Inferior parietal cortex (tissue), 1 donor: ENCODE measurements around the gene TUBB1.
"Not testable (repeated sequence)": the region's sequence is repeated elsewhere in the genome, so short reads cannot be mapped to it uniquely, and the experiment has no call there.

Source experiments
- DNase-seq: peaks from one replicate; pipeline ENCODE4 v3.0.0-alpha.2; 2016; ENCODE audit errors: extremely low spot score

The TUBB1 gene

DNA sequence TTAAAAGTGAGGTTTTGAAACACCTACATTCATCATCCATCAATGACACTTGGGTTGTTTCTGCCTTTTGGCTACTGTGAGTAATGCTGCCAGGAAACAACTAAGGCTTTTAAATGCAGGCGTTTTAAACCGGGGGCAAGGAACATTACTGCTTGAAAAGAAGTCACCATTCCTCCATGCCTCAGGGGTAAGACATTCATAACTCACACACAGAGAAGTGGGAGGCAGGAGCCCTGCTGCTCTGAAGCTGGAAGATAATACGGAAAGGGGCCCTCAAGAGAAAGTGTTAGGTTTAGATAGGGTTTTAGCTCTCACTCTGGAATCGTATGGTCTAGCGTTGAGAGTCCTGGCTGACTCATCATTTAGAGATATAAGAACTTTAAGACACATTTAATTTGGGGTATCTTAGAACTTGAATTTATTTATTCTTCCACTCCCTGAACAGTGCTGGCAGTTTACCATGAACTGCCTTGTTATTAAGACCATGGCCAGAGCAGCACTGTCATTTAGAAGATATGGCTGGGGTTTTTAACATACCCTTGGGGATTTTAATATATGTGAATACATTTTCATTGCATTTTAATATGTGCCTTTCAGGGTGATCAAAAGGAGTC, 1.8 kb downstream of the TUBB1 start:
- no peak for DNase-seq

DNA sequence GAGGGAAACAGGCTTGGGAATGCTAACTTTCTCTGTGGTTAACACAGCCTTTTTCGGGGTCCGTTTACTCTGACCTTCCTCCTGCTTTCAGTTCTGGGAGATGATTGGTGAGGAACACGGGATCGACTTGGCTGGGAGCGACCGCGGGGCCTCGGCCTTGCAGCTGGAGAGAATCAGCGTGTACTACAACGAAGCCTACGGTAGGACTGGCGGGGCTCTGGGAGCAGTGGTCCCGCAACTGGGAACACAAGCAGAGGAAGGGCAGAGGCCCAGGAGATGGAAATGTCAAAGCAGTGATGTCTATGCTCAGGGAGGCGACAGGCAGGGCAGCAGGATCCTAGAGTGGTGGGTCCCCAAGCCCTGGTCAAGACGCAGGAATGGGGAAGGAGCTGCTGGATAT, 3.5 kb downstream of the TUBB1 start:
- DNase-seq, result no peak

DNA sequence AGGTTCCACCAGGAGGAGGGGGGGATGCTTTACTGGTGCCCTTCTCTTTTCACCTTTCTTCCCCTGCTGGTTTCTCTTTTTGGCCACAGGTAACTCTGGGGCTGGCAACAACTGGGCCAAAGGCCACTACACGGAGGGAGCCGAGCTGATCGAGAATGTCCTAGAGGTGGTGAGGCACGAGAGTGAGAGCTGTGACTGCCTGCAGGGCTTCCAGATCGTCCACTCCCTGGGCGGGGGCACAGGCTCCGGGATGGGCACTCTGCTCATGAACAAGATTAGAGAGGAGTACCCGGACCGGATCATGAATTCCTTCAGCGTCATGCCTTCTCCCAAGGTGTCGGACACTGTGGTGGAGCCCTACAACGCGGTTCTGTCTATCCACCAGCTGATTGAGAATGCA, 4.4 kb downstream of the TUBB1 start:
- DNase-seq, result no peak

DNA sequence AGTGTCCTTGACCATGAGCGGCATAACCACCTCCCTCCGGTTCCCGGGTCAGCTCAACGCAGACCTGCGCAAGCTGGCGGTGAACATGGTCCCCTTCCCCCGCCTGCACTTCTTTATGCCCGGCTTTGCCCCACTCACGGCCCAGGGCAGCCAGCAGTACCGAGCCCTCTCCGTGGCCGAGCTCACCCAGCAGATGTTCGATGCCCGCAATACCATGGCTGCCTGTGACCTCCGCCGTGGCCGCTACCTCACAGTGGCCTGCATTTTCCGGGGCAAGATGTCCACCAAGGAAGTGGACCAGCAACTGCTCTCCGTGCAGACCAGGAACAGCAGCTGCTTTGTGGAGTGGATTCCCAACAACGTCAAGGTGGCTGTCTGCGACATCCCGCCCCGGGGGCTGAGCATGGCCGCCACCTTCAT, 4.9 kb downstream of the TUBB1 start:
- DNase-seq, result no peak

DNA sequence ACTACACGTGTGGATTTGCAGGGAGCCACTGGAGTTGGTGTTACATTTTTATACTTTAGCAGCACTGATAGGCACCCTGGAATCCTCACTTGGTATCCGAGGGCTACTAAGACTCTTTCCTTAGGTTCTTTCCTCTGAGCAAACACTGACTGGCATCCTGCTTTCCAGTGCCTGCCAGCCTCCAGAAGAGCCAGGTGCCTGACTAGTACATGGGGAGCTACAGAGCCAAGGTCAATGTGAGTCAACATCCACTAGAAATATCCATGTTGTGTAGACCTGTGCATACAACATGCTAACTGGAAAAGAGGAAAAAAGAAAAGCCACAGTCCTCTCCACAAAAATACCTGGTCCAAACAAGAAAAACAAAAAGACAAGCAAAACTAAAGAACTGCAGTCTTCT, 5.9 kb downstream of the TUBB1 start:
- DNase-seq, result no peak

DNA sequence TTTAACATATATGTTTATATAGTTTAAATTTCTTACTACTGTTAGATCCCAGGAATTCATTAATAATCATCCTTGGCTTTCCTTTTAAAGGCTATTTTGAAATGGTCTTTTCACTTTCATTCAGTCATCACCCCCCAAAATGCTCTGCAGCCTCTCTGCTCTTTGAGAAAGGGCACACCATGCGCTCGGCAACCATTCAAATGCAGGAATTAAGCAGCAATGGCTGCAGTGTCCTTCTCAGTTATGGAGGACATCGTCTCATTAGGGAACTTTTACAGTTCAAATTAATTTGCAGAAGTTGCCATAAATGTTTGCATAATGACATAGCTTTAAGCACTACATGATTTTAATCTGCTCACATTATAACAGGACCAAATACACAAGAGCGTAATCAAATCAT, 6.3 kb downstream of the TUBB1 start:
- DNase-seq, result no peak

DNA sequence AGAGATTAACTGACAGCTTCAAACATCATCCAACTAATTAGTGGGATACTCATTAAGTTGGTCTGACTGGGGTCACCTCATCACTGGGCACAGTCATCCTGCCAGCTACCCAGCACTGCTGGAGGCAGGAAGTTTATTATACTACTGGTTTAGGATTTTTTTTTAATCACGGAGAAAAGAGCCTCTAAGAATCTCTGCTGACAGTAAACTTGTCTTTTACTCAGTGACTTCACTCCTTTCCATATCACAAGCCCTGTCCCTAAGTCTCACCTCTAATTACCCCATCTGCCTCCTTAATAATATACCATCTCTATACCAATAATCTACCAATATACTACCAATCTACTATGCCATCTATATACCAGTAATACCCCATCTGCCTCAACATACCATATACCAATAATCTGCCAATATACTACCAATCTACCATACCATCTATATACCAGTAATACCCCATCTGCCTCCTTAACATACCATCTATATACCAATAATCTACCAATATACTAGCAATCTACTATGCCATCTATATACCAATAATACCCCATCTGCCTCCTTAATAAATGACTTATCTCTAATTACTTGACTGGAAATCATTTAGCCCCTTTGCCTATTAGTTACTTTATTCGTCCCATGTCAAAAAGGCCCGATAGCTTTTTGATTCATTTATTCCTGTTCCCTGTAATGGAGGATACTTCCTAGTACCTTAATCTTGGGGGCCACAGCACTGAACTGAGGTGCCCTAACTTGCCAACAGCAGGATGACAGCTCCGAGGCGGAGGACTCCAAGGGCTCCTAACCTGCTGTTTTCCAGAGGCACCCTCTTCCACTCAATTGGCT, 7.9 kb downstream of the TUBB1 start:
- DNase-seq, result no peak

DNA sequence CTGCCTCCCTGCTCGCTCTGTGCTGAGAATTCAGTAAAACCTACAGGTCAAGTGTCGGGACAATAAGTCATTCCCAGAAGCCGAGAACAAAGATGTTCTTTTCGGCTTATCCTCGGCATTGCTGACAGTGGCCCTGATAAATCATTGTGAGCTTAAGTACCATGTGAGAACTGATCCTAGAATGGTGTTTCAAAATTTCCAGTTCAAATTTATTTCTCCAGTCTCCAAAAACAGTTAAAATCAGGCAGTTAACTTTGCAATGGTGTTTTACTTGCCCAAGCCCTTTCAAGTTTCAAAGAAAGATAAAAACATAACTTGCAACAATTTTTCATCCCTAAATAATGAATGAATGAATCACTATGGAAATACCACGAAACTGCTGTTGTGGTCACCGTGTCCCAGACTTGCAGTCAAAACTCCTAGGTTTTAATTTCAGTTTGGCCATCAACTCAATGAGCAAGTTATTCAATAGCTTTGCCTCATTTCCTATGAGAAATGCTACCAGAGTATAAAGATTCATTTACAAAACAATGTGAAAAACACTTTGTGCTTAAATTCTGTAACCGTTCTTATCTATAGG, 8.6 kb downstream of the TUBB1 start:
- no peak for DNase-seq

DNA sequence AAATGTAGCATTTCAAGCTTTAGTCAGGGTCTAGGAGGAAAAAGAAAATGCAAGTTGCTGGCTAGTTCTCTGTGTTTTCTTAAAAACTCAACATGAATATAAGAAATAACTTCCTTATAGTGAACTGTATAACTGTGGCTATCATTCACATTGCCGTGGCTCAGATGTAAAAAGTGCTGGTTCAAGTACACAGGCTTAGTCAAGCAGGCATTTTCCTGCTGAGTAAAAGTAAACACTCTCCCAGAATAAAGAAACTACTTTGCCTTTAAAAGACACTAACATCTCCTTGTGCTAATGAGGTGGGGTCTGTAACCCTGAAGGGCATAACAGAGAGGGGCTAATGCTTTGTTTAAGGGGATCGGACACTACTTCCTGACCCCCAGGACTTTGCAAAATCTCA, 9.6 kb downstream of the TUBB1 start:
- DNase-seq, result no peak

DNA sequence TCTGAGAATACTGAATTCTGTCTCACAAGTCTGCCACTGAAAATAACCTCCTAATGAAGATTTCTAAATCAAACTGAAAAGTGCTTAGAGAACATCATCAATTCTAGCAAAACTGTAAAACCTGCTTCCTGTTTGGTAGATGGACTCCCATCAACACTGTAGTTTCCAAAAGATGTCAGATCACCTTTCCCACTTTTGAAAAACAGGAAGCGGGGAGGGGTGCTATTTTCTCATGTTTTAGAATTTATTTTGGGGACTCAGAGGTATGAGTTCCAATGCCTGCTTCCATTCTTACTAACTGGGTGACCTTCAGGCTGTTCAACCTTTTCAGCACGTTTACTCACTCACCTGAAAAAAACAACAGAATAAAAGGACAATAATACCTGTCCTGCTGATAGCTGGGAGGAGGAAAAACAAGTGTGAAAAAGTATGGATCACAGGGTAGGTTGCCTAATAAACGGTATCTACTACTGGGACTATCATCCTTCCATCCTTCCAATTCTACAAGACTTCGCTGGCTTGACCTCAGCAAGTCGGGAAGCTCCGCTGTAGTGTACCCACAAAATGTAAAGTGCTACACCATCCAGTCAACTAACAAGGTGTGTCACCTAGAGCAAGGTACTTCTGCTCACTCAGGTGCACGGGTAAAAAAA, 11.8 kb downstream of the TUBB1 start:
- DNase-seq, result no peak

DNA sequence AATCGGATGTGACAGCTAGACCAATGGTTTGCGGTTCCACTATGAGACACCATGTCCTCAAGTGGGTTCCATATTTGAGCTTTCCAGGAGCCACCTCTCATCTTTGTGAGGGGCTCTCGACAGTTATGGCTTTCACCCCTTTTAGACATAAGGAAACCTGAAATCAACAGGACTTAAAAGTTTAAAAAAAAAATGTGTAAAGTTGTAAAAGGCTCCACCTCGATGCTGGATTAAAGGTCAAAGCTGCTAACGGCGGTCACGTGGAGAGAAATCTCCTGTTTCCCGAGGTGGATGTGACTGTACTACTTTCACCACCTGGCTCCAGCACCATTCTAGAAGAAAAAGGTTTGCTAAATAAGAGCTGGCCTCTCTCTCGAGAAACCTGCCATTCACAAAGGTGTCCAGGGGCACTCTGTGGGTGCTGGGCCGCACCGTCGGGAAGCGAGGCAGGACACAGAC, 12.4 kb downstream of the TUBB1 start:
- no peak for DNase-seq

DNA sequence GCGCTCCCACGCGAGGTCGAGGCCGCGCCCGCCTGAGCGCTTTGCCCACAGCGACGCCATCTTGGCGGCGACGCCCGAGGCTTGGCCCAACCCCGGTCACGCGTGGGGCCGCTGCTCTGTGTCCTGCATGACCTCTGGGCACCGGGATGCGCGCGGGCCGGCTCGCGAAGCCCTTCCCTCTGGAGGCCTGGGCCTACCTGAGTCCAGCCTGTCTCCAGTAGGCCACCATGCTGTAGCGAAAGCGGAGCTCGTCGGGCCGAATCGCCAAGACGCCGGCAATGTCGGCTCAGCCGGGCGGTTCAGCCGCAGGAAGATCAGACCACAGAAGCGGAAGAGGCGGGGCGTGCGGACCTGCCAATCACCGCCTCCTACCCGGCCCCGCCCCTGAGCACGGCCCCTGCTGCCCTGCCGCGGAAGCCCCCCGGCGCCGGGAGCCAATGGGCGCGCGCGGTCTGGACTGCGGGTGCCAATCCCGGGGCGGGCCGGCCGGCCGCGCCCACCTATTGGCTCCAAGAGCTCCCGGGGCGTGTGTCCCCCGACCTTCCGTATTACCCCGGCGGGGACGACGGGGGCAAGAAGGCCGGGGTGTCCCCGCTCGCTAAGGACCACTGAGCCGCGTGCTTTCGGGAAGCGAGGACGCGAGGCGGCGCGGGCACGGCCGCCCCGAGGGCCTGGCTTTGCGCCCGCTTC, 12.9 kb downstream of the TUBB1 start, which contains the start of gene ATP5F1E:
ATP5F1E (minus strand) TSS at position 313 of the 690 bp plus-strand sequence; CDS start at position 229, 84 bp downstream.
- DNase-seq, result peak; percentile 92

DNA sequence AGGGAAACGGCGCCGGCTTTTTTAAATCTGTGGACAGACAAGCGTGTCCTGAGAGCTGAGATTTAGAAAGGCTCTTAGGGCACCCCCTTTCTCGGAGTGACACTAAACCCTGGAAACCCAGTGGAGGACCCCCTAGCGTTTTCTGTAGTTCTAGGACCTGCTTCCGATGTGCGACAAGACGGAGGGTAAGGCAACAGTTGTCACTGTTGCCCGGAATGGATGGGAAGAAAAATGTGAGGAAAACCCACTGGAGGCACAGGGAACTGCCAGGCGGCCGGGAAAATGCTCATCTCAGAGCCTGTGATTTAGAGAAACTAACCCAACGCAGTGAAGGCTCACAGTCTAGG, 13.5 kb downstream of the TUBB1 start:
- DNase-seq, result no peak

DNA sequence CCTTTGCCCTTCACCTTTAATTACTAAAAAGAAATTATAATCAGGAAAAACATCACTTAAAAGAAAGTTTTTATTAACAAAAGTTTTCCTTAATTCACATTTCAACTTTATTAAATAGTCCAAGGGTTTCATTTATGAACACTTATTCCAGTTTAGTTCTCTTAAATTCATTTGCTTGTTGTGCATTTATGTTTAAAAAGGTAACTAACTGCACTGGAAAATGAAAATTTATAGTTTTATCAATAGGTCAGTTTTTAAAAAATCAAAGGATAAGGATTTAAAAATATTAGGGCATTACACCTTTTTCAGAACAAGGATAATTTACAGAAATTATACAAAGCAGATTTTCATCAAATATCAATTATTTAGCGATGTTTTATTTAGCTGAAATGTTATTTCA, 13.9 kb downstream of the TUBB1 start:
- no peak for DNase-seq

DNA sequence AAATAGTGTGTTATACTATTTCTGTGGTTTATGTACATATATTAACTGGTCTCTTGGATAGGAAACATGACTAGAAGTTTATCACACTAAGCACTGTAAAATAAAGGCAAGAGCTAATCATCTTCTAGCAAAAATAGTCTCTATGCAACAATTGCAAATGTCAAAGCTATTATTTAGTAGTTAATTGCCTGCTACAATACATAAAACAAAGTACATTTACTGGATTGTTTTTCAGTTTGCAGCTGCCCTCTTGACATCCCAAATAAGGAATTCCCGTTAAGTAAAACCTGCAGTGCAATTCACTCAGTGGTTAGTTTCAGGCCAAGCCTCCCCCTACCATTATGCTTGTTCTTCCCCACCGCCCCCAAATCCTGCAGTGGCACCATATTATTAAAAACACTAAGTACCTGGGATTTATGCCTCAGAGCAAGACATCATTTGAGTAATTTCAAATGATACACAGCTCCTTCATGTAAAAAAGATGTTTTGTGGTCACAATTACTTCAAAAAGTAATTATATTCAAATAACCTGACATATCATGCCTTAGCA, 14.5 kb downstream of the TUBB1 start:
- DNase-seq, result no peak

DNA sequence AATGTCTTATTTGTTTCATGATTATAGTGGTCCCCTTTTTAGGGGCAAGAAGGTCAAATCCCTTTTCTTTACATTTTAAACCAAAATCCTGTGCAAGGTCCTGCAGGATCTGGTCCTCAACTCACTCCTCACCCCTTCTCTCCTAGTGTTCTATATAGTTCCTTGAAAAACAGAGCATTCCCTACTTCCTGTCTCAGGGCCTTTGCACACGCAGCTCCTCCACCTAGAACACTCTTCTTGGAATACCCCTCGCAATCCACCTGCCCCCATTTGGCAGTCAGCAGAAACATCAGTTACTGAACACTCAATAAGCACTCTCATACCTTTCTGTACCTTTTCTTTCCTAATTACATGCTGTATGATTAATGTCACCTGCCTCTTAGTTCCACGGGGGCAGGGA, 16.2 kb downstream of the TUBB1 start:
- DNase-seq, result no peak

DNA sequence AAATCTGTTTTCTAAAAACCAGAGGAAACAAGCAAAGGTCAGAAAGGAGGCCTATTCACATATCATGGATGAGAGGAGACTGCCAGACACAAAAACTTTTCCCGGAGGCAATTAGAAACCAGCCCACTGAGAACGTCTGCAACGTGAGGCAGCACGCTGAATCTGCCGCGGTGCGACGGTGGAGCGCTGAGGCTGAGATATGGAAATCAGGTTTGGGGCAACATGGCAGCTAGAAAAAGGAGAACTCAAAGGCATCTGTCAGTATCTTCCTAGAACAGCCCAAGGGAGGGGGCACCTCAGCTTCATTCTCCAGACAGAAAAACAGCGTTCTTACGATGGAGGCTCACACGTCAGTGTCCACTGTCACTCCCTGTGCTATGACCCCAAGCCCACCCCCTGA, 18.2 kb downstream of the TUBB1 start:
- no peak for DNase-seq

DNA sequence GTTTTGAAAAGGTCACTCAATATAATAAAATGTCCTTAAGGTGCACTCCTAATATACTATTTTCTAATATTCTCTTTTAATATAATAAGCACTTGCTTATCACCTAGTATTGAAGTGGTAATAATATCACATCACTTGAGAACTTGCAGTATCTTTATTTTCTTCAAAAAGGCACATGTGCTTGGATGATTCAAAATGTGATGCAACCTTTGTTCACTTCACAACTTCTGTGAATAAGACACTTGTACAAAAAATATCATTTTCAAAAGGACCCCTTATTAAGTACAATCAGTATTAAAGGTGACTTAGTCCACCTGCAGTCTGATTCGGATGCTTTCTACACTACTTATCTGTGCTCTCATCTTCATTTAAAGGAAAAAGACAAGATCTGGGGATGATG, 20.0 kb downstream of the TUBB1 start:
- no peak for DNase-seq

DNA sequence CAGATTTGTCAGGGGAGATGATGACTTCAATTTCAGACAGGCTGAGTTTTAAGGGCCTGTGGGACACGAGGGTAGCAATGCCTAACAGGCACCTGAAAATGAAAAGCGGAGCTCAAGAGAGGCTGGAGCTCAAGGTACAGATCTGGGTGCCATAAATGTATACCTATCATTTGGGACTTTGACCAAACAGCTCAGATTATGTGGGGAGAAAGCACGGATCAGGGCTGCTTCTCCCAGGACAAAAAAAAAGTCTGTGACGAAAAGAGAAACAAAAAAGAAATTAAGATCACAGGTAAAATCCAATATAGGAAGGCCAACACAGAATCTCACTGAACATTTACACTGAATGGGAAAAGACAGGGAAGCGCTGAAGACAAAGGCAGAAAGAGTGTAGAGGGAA, 21.4 kb downstream of the TUBB1 start:
- no peak for DNase-seq

DNA sequence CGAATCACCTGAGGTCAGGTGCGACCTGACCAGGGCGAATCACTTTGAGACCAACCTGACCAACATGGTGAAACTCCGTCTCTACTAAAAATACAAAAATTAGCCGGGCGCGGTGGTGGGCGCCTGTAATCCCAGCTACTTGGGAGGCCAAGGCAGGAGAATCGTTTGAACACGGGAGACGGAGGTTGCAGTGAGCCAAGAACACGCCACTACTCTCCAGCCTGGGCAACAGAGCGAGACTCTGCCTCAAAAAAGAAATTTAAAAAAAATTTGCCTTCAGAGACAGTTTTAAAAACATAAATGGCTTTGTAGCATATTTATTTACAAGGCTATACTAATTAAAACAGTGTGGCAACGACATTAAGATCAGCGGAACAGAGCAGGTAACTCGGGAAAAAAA, 22.3 kb downstream of the TUBB1 start:
- not testable (repeated sequence) for DNase-seq

DNA sequence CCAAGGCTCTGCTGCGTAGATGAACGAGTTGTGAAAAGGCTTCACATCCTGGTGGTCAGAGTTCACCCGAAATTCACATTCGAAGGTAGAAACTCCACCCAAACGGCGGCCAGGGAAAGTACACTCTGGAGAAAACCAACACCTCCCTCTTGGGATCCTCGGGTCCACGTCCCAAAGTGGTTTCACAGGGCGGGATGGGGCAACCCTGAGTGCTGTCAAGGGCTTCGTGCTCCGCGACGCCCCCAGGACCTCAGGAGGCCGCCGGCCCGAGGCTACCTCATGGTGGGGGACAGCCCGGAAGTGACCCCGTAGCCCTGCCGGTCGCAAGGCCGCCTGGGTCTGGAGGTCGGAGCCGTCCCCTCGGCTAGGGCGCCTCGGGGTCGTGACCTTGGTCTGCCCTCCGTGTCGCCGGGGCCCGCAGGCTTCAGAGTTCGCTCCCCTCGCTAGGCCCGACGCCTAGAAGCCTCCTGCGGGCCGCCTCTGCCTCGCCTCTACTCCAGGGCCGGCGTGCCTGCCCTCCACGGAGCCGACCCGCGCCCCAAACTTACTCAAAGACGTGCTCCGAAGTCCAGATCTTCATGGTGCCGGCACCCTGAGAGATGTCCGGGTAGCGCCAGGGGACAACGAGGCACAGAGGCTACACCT, 23.0 kb downstream of the TUBB1 start, which contains the start of gene PRELID3B:
PRELID3B (minus strand) TSS at position 636 of the 645 bp plus-strand sequence; CDS start at position 580, 56 bp downstream.
- DNase-seq, result no peak
